Hepatic stellate cell (primary cell): Measurements from ENCODE around the gene ALG12.

ENCODE experiments used
- DNase-seq: peaks from one replicate; pipeline ENCODE4 v3.0.0; 2011; ENCODE audit warnings: low spot score

ALG12 gene

DNA sequence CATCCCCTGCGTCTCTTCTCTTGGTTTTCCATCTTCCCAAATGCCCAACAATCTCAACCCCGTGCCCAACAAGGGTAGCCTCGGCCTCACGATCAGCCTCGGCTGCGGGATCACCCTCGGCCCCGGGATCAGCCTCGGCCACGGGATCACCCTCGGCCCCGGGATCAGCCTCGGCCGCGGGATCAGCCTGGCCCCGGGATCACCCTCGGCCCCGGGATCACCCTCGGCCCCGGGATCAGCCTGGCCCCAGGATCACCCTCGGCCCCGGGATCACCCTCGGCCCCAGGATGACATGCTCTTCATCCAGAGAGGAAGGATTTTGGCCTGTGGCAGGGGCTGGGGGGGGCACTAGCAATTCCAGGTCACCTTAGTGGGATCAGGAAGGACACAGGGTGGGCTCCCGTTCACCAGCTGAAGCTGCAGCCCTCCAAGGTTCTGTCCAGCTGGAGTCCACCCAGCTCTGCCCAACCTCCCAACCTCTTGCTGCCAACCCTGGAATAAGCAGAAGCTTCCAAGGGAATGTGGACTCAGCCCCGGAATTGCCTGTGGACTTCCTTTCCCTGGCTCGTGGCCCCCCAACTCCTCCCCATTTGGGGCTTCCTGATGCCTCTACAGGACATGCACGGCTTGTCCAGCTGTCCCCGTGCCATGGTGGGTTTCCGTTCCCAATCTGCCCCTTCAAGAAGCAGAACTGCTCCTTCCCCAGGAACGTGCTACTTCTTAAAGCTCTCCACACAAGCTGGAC lies 6.2 kb downstream of the ALG12 start:
- no peak for DNase-seq

- no peak for DNase-seq
Observed at GRCh38 chr22:49910229-49911155, 7.7 kb downstream of the ALG12 start.

- no peak for DNase-seq
Observed at GRCh38 chr22:49909476-49910205, 8.6 kb downstream of the ALG12 start.

- DNase-seq = no peak
Observed at GRCh38 chr22:49907807-49908206, 10.4 kb downstream of the ALG12 start.

GRCh38 chr22:49906799-49907290 lies 11.4 kb downstream of the ALG12 start:
- no peak for DNase-seq

GRCh38 chr22:49906071-49906798 lies 12.0 kb downstream of the ALG12 start:
- no peak for DNase-seq

GRCh38 chr22:49905465-49905864 lies 12.8 kb downstream of the ALG12 start:
- no peak for DNase-seq

DNA sequence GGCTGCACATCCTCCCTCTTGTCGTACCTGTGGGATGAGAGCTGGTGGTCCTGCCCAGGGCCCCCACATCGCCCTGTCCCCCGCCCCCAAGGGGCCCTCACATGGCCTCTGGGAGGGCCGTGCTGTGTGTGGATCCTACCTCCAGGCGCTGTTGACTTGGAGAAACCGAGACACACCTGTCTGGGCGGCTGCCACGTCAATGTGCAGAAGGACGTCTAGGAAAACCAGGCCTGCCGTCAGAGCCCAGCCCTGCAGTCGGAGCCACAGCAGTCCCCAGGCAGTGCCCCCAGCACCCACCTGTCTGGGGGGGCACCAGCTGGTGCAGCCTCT lies 14.2 kb downstream of the ALG12 start:
- DNase-seq = no peak

DNA sequence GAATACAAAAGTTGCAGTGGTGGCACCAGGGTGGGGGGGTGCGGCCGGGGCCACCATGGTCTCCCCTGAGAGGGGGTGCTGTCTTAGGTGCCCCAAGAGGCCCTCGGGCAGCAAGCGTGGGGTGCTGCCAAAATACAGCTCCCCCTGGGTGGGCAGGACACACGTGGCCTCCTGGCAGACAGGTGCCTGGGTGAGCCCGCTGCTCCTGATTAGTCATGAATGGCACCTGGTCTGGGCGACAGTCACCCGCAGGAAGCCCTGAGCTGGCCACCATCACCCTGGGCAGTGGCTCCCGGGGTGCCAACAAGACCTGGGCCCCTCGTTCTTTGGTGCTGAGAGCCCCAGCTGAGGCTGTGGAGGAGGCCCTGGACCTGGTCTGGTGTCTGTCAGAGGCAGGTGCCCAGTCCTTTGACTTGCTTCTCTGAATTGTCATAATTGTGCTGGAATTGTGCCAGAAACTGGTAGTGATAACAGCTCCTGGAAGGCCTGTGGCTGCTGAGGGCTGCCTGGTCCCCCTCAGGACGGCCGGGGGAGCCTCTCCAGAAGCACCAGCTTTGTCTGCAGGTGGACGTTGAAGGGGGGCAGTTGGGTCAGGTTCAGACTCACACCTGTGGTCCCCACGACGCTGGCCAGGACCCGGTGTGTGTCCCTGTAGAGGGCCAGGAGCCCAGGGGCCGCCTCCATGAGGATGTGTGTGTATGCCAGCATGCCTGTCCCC lies 14.8 kb downstream of the ALG12 start:
- no peak for DNase-seq

- no peak for DNase-seq
Observed at GRCh38 chr22:49901457-49901856, 16.8 kb downstream of the ALG12 start.

- DNase-seq = no peak
Observed at GRCh38 chr22:49900441-49901230, 17.6 kb downstream of the ALG12 start.

GRCh38 chr22:49899530-49899929 lies 18.7 kb downstream of the ALG12 start:
- no peak for DNase-seq

DNA sequence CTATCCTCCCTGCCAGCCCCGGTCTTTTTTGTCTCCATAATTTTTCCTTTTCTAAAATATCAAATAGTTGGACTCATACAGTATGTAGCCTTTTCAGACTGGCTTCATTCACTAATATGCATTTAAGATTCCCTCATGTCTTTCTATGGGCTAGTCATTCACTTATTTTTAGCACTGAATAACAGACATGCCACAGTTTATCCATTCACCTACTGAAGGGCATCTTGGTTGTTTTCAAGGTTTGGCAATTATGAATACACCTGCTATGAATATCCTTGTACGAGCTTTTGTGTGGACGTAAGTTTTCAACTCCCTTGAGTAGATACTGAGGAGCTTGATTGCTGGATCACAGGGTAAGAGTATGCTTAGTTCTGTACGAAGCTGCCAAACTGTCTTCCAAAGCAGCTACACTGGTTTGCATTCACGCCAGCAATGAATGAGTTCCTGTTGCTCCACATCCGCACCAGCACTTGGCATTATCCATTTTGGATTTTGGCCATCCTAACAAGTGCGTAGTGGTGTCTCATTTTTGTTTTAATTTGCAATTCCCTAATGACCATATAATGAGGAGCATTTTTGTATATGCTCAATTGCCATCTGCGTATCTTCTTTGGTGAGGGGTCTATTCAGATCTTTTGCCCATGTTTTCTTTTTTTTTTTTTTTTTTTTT lies 21.1 kb downstream of the ALG12 start:
- no peak for DNase-seq

DNA sequence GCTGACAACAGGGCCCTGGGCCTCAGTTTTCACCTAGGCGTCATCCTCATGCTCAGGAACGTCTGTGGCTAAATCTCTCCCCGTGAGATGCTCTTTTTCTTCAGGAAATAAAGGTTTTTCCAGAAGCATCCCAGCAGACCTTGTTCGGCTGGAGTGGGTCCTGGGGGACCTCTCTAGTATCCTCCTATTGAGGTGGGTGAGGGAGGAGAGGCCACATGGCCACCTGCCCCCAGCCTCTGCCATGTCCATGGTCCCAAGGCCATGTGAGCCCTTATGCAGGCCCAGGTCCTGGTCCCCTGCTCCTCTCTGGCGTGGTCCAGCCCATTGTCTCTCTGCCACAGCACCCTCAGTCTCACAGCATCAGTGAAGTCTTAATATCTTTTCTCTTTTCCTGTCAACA lies 22.0 kb downstream of the ALG12 start:
- no peak for DNase-seq

GRCh38 chr22:49894322-49895054 lies 23.8 kb downstream of the ALG12 start:
- no peak for DNase-seq

DNA sequence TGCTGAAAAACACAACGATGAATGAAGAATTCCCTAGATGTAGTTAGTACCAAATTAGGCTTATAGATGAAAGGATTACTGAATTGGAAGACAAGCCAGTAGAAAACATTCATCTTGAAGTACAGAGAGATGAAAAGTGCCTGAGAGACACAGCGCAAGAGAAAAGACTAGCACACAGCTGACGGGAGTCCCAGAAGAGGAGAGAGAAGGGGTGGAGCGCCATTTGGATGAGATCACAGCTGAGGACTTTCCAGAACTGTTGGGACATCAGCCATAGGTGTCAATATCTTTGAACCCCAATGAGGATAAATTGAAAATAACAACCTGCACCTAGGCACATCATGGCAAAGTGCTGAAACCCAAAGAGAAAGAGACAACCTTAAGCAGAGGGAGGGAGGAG lies 25.2 kb downstream of the ALG12 start:
- no peak for DNase-seq

DNA sequence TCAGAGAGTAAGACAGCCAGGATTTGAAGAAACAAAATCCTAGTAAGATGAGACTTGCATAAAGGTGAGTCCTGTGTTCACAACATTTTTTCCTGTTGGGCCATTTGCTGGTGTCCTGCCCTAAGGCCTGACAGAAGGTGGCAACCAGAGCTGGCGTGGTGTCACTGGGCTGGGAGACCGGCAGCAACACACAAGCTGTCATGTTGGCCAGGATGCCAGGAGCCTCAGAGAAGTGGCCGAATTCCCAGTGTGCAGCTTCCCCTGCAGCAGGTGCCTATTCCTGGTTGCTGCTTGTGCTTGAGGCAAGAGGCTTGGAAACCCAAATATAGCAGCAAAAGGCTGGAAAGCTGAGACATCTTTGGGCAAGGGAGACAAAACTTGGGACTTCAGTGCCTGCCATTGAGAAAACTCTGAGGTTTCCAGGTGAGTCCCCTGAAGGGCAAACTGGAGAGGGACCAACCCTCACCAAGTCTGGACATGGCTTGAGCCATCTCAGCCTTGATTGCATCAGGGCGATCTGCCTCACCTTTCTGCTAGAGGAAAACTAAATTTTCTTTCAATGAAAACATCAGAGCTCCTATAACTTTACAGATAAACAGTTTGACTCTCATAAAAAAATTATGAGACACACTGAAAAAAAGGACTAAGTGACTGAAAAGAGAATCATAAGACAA lies 25.9 kb downstream of the ALG12 start:
- no peak for DNase-seq

- DNase-seq = no peak
Observed at GRCh38 chr22:49889071-49889470, 29.2 kb downstream of the ALG12 start.

DNA sequence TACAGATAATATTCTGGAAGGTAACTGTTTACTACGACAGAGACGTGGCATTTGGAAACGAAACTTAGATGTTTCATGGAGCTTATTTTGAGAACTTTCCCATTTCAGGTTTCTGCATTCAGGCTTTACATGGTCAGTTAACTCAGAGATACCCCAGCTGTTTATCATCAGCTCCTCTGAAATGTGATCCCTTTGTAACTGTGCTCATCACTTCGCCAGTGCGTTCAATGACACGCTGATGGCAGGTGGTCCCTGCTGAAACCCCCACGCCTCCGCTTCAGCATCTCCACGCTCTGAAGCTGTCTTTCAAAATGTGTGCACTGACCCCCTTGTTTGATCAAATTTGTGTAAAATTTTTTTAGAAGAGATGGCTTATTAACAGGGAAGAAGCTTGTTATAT lies 30.5 kb downstream of the ALG12 start:
- no peak for DNase-seq
